RPMI7951 (cell line): ENCODE results near the gene SLC25A33. TPM values are rescaled to one million over a fixed set of nuclear protein-coding genes. Genes with fewer than 3 reads are reported as not detected.
"Not testable (repeated sequence)": the region's sequence is repeated elsewhere in the genome, so short reads cannot be mapped to it uniquely, and the experiment has no call there.

Source experiments
- DNase-seq: peaks from one replicate; pipeline ENCODE4 v3.0.0-alpha.2; 2012; ENCODE audit warnings: low read depth
- total RNA-seq: library from RNA; depleted of rRNA; stranded (reverse); fragments of >200 nt; shearing (Covaris generic); gene quantifications from 2 replicates; pipeline ENCODE4 v1.2.3, GENCODE V29; 2014

SLC25A33 gene
- total RNA-seq, 1 experiment from 2014 or later = 6.6 TPM

DNA sequence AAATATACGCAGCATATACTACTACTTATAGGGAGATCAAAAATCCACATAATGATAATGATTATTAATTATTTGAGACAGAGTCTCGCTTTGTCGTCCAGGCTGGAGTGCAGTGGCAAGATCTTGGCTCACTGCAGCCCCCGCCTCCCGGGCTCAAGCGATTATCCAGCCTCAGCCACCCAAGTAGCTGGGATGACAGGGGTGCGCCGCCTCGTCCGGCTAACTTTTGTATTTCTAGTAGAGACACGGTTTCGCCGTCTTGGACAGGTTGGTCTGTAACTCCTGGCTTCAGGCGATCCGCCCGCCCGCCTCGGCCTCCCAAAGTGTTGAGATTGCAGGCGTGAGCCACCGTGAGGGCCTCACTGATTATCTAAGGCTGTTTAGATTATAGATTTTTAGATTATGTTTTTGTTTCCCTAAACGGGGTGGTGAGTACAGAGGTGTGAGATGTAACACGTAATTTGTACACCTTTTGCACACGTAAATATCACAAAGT lies 548 bp upstream of the SLC25A33 start:
- no peak for DNase-seq

DNA sequence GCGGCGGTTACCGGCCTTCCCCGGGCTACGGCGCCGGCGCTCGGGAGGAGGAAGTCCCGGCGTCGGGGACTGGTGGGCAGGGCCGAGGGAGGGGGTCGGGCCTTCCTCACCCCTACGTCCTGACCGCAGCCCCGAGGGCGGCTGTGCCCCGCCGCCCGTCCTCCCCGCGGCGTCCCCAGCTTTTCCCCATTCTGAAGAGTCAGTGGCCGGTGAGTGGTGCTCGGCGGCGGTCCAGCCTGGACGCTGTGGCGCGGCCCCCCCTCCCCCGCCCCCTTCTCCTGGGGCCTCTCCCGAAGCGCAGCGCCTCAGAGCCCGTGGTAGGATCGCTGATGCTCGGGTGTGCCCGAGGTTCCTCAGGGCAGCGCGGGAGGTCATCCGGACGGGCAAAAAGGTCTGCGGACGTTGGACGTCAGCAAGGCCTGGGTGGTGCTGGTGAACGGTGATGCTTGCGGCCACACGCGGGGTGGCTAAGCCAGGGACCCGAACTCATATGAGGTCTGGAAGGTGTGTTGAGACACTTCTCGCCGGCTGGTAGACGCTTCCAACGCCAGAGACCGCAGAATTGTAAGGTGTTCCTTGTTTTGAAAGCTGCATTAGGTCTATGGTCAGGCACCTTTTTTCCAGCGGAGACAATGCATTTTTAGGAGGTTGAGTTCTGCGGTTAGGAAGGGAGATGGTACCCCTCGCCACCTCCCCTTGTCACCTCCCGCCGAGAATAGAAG lies 725 bp downstream of the SLC25A33 start:
- peak; percentile 64 for DNase-seq

GRCh38 chr1:9542430-9542829 lies 3.2 kb downstream of the SLC25A33 start:
- DNase-seq = peak; percentile 26

- no peak for DNase-seq
Measured at GRCh38 chr1:9544926-9545325, 5.7 kb downstream of the SLC25A33 start.

DNA sequence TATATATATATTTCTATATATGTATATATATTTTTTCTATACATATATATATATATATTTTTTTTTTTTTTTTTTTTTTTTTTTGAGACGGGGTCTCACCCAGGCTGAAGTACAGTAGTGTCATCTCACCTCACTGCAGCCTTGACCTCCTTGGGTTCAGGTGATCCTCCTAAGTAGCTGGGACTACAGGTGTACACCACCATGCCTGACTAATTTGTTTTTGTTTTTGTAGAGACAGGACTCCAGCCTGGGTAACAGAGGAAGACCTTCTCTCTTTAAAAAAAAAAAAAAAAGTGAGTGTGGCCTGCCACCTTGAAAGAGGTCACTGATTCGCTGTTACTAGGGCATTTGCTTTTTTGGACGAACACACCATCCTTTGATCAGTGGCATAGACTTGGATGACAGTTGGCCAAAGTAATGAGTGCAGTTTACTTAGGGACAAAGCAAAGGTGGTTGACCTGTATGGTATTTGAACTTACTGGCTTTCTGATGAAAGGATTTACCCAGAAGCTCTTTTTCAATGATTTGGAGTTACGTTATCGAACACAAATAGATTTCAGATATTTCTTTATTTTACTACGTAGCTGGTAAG lies 10.8 kb downstream of the SLC25A33 start:
- no peak for DNase-seq

DNA sequence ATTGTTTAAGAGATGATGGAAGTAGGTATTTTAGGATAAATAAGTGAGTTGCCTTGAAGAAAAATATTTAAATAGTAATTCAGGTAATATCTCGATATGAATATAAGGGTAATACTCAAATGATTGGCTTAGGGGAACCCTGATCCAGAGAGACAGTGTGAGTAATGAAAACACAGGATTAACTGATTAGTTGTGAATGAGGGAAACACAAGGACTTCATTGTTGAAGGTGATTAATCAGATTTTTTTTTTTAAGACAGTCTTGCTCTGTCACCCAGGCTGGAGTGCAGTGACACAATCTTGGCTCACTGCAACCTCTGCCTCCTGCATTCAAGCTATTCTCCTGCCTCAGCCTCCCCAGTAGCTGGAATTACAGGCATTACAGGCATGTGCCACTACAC lies 12.7 kb downstream of the SLC25A33 start:
- no peak for DNase-seq

- DNase-seq = no peak
Measured at GRCh38 chr1:9553736-9554144, 14.5 kb downstream of the SLC25A33 start.

DNA sequence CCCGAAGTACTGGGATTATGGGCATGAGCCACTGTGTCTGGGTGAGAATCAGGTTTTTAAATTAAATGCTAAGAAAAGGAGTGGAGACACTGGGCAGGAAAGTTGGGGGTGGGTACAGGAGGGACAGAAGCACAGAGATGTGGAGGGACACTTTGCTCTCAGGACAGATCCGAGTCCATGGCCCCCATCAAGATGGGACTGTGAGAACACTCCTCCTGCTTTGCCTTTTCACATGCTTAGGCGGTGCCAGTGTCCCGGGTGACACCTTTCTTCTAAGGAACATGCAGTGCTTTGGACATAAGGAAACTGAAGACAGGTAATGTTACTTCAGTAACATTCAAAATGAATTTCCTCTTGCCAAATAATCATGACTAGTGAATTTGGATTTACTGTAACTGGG lies 16.7 kb downstream of the SLC25A33 start:
- no peak for DNase-seq

GRCh38 chr1:9557624-9558023 lies 18.4 kb downstream of the SLC25A33 start:
- DNase-seq = no peak

- DNase-seq = no peak
Measured at GRCh38 chr1:9558271-9558945, 19.1 kb downstream of the SLC25A33 start.

DNA sequence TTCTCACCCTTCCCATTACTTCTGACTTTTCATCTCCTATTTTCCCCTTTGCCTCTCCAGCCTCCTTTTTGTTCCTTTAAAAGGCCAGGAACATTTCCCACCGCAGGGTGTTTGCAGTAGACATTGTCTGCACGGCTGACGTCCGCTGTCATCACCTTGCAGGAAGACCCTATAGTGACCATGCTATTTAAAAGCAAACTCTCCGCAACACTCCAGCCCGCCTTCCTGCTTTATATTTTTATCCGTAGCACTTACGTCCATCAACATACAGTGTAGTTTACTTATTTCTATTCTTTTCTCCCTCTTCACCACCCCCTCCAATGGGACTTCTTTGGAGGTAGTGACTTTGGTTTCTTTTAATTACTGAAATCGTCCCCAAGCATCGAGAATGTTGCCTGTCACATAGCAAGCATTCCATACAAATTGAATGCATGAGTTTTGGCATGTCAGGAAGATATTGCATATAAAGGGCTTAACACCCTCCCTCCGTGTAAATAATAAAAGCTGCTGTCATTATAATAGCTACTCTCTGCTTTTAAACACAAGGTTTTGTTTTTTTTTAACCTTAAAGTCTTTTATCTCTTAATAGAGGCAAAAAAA lies 19.8 kb downstream of the SLC25A33 start:
- DNase-seq = no peak

- no peak for DNase-seq
Measured at GRCh38 chr1:9559673-9560072, 20.4 kb downstream of the SLC25A33 start.

DNA sequence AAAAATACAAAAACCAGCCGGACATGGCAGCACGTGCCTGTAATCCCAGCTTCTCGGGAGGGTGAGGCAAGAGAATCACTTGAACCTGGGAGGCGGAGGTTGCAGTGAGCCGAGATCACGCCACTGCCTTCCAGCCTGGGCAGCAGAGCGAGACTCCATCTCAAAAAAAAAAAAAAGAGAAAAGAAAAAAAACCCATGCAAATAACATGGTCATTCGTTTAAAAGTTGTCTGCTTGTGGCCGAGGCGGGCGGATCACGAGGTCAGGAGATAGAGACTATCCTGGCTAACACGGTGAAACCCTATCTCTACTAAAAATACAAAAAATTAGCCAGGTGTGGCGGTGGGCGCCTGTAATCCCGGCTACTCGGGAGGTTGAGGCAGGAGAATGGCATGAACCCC lies 20.8 kb downstream of the SLC25A33 start:
- not testable (repeated sequence) for DNase-seq

- peak; percentile 80 for DNase-seq
Measured at GRCh38 chr1:9561429-9561828, 22.2 kb downstream of the SLC25A33 start.

DNA sequence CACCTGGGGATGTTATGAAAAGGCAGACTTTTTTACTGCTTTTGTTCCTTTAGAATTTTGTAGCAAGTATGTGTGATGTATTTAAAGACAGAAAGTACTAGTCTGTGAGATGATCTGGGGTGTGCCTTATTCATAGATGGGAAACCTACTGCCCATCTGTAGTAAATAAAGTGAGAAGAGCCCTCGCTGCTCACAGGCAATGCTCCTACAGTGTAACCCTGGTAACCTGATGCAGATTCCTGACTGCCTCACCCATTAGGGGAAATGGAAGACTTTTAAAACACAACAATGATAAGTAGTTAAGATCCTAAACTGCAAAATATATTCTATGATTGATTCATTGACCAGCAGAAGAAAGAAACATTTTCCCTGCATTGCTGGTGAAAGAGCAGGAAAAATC lies 30.0 kb downstream of the SLC25A33 start:
- DNase-seq = no peak

DNA sequence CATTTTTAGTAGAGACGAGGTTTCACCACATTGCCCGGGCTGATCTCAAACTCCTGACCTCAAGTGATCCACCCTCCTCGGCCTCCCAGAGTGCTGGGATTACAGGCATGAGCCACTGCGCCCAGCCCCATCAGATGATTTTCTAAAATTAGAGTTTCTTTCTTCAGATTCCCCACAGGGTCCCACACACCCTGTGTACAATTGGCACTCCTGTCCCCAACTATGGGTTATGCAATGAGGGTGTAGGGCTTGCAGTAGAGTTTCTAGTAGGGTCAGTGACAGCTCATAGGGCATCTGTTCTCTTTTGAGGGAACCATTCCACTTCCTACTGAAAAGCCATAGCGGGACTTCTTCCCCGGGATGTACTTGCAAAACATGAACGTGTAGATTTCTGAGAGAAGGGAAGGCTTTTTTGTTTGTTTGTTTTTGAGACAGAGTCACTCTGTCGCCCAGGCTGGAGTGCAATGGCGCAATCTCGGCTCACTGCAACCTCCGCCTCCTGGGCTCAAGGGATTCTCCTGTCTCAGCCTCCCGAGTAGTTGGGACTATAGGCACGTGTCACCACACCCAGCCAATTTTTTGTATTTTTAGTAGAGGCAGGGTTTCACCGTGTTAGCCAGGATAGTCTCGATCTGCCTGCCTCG lies 31.7 kb downstream of the SLC25A33 start:
- not testable (repeated sequence) for DNase-seq

DNA sequence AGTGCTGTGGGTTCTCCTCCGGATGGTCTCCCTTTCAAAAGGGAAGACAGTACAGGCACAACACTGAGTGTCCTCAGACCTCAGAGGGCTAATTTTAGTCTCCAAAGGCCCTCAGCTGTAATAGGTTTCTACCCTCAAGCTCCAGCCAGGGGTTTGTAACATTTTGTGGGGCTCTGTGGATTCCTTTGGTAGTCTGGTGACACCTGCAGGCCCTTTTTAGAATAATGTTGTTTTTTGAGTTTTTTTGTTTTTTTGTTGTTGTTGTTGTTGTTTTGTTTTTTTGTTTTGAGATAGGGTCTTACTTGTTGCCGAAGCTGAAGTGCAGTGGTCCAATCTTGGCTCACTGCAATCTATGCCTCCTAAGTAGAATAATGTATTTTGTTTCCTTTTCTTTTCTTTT lies 34.5 kb downstream of the SLC25A33 start:
- DNase-seq = peak; percentile 33

DNA sequence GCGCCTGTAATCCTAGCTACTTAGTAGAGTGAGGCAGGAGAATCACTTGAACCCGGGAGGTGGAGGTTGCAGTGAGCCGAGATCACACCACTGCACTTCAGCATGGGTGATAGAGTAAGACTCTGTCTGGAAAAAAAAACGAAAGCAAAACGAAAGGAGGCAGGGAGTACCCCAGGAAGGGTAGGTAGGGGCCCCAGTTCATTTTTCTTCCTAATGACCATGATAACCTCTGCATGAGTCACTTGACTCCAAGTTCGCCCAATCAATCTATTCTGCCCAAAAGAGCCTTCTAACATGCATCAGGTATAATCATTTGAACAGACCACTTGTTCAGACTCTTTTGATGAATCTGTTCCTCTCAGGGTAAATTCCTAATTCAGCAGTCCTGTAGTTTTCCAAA lies 36.2 kb downstream of the SLC25A33 start:
- DNase-seq = no peak

GRCh38 chr1:9576903-9577302 lies 37.6 kb downstream of the SLC25A33 start:
- no peak for DNase-seq

DNA sequence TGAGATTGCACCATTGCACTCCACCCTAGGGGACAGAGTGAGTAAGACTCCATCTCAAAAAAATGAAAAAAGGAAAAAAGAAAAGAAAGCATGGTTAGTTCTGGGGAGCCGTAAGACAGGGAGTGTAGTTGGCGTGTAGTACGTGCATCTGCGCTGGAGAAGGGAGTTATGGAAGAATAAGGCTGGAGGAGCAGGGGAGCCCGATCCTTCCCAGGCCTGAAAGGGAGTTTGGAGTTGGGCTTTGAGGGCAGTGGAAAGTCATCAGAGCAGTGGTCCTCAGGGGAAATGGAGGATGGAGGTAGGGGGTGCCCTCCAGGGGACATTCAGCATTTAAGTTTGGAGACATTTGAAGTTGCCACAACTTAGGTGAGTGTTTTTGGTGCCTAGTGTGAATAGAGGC lies 38.2 kb downstream of the SLC25A33 start:
- DNase-seq = no peak

- no peak for DNase-seq
Measured at GRCh38 chr1:9580942-9581341, 41.7 kb downstream of the SLC25A33 start.

- DNase-seq = no peak
Measured at GRCh38 chr1:9586147-9586766, 47.0 kb downstream of the SLC25A33 start.
